Astrocyte (in vitro differentiated cells and primary cell): ENCODE data around the gene BCL2L1. TPM values are rescaled to one million over a fixed set of nuclear protein-coding genes. Genes with fewer than 3 reads are reported as not detected.

Source experiments
- DNase-seq: peaks from one replicate; pipeline ENCODE4 v3.0.0-alpha.2; 2010; ENCODE audit warnings: low read depth
- FAIRE-seq: peaks from 2 replicates; lab custom pipeline; 2011; peaks lifted over from hg19 to GRCh38; lab: Jason Lieb, UNC
- H2AFZ ChIP-seq: 2 replicates; pipeline ENCODE4 v1.6.0; 2012; ENCODE audit warnings: low read depth, low read length, inconsistent platforms
- H3K27ac ChIP-seq: 2 replicates; pipeline ENCODE4 v1.5.1; 2011; ENCODE audit warnings: low read depth, low read length, inconsistent platforms
- H3K27me3 ChIP-seq: 2 replicates; pipeline ENCODE4 v1.6.0; 2011; ENCODE audit warnings: low read length, inconsistent platforms; ENCODE audit not compliant: insufficient read depth
- H3K36me3 ChIP-seq: 2 replicates; pipeline ENCODE4 v1.5.1; 2011; ENCODE audit warnings: low read length, inconsistent platforms; ENCODE audit not compliant: insufficient read depth
- H3K4me1 ChIP-seq: 2 replicates; pipeline ENCODE4 v1.5.1; 2011; ENCODE audit warnings: low read length, inconsistent platforms; ENCODE audit not compliant: insufficient read depth
- H3K4me2 ChIP-seq: 2 replicates; pipeline ENCODE4 v1.6.0; 2012; ENCODE audit warnings: low read length, inconsistent platforms
- H3K4me3 ChIP-seq: 2 replicates; pipeline ENCODE4 v1.5.1; 2011; ENCODE audit warnings: low read depth, mild to moderate bottlenecking, low read length, inconsistent platforms; ENCODE audit not compliant: insufficient read depth
- H3K79me2 ChIP-seq: 2 replicates; pipeline ENCODE4 v1.6.0; 2012; ENCODE audit warnings: mild to moderate bottlenecking, low read length, inconsistent platforms; ENCODE audit not compliant: insufficient read depth
- H3K9ac ChIP-seq: 2 replicates; pipeline ENCODE4 v1.6.0; 2012; ENCODE audit warnings: mild to moderate bottlenecking, low read length, inconsistent platforms
- H3K9me3 ChIP-seq: 2 replicates; pipeline ENCODE4 v1.5.1; 2012; ENCODE audit warnings: low read depth, mild to moderate bottlenecking, low read length, inconsistent platforms; ENCODE audit not compliant: insufficient read depth
- H4K20me1 ChIP-seq: 2 replicates; pipeline ENCODE4 v1.6.0; 2012; ENCODE audit warnings: low read length, inconsistent platforms; ENCODE audit not compliant: insufficient read depth
- H3K27ac Mint-ChIP-seq: one replicate; pipeline ENCODE4 v1.8.0; 2021; ENCODE audit warnings: mild to moderate bottlenecking, mixed read lengths; ENCODE audit not compliant: unreplicated experiment
- H3K27me3 Mint-ChIP-seq: one replicate; pipeline ENCODE4 v1.8.0; 2021; ENCODE audit warnings: low read depth, mixed read lengths; ENCODE audit not compliant: unreplicated experiment
- H3K36me3 Mint-ChIP-seq: one replicate; pipeline ENCODE4 v1.8.0; 2021; ENCODE audit warnings: low read depth, mixed read lengths; ENCODE audit not compliant: unreplicated experiment
- H3K4me1 Mint-ChIP-seq: one replicate; pipeline ENCODE4 v1.8.0; 2021; ENCODE audit warnings: low read depth, mixed read lengths; ENCODE audit not compliant: unreplicated experiment
- H3K4me3 Mint-ChIP-seq: one replicate; pipeline ENCODE4 v1.8.0; 2021; ENCODE audit warnings: mild to moderate bottlenecking, moderate library complexity, mixed read lengths; ENCODE audit not compliant: unreplicated experiment
- H3K9me3 Mint-ChIP-seq: one replicate; pipeline ENCODE4 v1.8.0; 2021; ENCODE audit warnings: mild to moderate bottlenecking, mixed read lengths; ENCODE audit not compliant: unreplicated experiment
- CTCF ChIP-seq: IDR thresholded peaks from 2 replicates; pipeline ENCODE4 v1.5.1; 2011; ENCODE audit warnings: low read depth, mild to moderate bottlenecking, inconsistent platforms, low read length, moderate library complexity; ENCODE audit not compliant: insufficient read depth
- EZH2 ChIP-seq: IDR thresholded peaks from 2 replicates; pipeline ENCODE4 v1.6.1; 2012; ENCODE audit warnings: mild to moderate bottlenecking, low read length, inconsistent platforms; ENCODE audit not compliant: insufficient read depth
- total RNA-seq: library from RNA; stranded (reverse); gene quantifications from 2 replicates; pipeline ENCODE4 v1.2.1, GENCODE V29; 2021

Gene BCL2L1
- total RNA-seq, 1 donor from 2014 or later: 149 TPM

- Mint-ChIP-seq H3K27ac (no peak overlapping the region), H3K4me1 (peaks cover 57% of the 10 kb centered on the region), H3K36me3 (peaks cover 36% of the 10 kb centered on the region), H3K4me3 (no peak overlapping the region), H3K9me3 (no peaks in the 10 kb centered on the region), H3K27me3 (no peaks in the 10 kb centered on the region)
- H3K36me3 ChIP-seq: peaks cover 41% of the 10 kb centered on the region
- no peak overlapping the region for H3K4me3 ChIP-seq
- no peaks in the 10 kb centered on the region for H3K9me3 ChIP-seq
- H3K79me2 ChIP-seq: peaks cover 87% of the 10 kb centered on the region
- FAIRE-seq (no peak), DNase-seq (no peak)
- no peaks in the 10 kb centered on the region for H3K27me3 ChIP-seq
- no peak overlapping the region for H3K4me2 ChIP-seq
- H3K4me1 ChIP-seq: peaks cover 43% of the 10 kb centered on the region
- H3K27ac ChIP-seq: no peak overlapping the region
- no peak overlapping the region for H2AFZ ChIP-seq
- no peaks in the 10 kb centered on the region for H4K20me1 ChIP-seq
- no peak overlapping the region for H3K9ac ChIP-seq
- TF ChIP-seq EZH2 (no peak), CTCF (no peak)
Measured at GRCh38 chr20:31708736-31709534, 13.7 kb downstream of the BCL2L1 start.

DNA sequence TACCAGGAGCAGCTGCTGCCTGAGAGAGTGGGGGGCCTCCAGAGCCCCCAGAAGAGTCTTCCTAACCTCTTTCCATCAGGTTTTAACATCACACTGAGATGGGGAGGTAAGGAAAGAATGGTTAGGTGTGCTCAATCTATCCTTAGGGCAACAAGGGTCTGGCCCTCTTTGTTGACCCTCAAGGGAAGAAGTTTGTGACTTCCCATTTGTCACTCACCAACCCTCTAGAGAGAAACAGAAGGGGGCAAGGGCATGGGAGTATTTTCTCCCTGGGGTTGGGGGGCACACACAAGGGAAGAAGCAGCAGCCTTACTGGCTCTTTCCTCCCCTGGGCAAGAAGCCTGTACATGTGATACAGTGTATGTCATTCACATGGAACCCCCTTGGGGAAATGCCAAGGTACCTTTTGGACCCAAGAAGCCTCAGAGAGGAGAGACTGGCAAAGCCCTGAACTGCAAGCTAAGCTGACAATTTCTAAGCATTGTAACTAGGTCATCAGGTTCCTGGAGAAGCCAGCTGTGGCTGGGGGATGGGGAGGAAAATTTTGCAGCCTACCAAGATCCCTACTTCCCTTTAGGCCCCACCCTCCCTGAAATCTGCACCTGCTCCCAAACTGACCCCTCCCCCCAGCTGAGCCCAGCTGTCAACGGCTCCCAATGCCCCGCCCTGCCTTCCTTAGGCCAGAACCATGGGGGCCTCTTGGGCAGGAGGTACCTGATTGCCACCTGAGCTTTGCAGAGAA lies 14.5 kb downstream of the BCL2L1 start:
- Mint-ChIP-seq H3K4me3 (no peak overlapping the region), H3K9me3 (no peaks in the 10 kb centered on the region), H3K27ac (peak overlapping the region; percentile 28), H3K27me3 (no peaks in the 10 kb centered on the region), H3K4me1 (peaks cover 51% of the 10 kb centered on the region), H3K36me3 (peaks cover 34% of the 10 kb centered on the region)
- no peak overlapping the region for H3K27ac ChIP-seq
- peaks cover 37% of the 10 kb centered on the region for H3K4me1 ChIP-seq
- H2AFZ ChIP-seq: no peak overlapping the region
- FAIRE-seq (no peak), DNase-seq (no peak)
- no peak overlapping the region for H3K9ac ChIP-seq
- H3K27me3 ChIP-seq: no peaks in the 10 kb centered on the region
- no peak overlapping the region for H3K4me2 ChIP-seq
- peaks cover 90% of the 10 kb centered on the region for H3K79me2 ChIP-seq
- no peaks in the 10 kb centered on the region for H4K20me1 ChIP-seq
- no peak overlapping the region for H3K4me3 ChIP-seq
- no peaks in the 10 kb centered on the region for H3K9me3 ChIP-seq
- TF ChIP-seq CTCF: no peak
- no peak for TF ChIP-seq EZH2
- H3K36me3 ChIP-seq: peaks cover 35% of the 10 kb centered on the region
